Cerebellar nuclear complex (tissue), 1 donor: ENCODE results near the gene CSRNP2.
"Not testable (repeated sequence)": the region's sequence is repeated elsewhere in the genome, so short reads cannot be mapped to it uniquely, and the experiment has no call there.

Experiments
- DNase-seq, 2 experiments: peaks; one replicate each; lab custom pipeline; 2025; lab: John Stamatoyannopoulos, UW

Gene CSRNP2

DNA sequence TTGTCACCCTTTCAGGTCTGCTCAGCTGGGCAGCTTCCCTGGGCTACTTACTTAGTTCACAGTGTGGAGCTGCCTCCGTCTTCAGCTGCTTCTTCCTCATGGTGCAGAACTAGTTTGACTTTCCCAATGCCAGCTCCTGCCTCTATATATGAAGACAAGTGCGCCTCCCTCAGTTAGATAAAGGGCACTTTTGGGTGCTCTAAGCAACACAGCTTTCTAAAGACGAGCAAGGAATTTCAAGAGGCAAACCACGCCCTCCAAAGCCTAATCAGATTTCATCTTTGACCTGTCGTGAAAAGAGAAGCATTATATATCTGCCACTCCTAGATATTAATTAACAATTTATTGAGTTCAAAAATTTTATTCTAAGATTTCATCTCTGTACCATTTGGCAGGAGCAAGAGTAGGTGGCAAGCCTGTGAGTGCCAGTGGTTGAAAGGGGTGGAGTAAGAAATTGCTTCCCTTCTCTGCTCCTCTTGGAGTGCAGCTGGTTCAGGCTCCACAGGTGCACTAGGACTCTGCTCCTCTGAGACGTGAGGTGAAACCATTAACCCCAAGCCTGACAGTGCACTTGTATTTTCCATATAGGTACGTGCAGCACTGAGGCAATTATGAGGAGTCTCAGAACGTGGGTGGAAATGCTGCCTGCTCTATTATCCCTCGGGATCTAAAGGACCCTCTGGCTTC, 55.1 kb downstream of the CSRNP2 start:
- DNase-seq = no peak

GRCh38 chr12:51027342-51027835, 56.0 kb downstream of the CSRNP2 start:
- DNase-seq = no peak

DNA sequence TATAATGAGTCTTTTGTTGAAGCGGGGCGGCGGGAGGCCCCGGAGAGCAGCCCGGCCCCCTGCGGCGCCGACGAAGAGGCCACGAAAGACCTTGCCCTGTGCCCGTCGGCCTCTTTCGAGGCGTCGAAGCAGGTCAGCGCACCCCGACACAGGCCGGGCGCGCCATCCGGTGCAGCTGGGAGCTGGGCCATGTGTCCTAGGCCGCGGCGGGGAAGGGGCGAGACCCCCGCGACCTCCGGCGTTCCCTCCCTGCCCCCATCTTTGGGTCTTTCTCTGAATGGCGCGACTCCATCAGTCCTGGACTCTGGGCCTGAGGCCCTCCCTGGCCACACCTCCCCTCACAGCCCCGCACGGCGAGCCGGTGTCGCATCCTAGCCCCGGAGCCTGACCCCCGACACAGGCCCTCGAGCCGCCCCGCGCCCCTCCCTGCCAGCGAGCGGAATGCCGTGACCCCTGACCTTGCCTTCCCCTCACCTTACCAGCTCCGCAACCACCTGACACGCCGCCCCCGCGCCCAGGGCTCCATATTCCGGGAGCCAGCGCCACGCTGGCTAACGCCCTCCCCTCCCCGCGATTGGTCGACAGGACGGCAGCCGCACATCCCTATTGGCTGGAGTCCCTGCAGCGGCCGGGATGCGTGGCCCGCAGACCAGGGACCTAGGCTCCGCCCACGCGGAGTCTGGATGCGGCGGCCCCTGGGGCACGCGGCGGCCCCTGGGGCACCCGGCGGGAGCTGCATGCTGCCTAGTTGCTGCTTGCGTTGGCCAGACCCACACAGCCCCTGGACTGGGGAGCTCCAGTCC, 57.4 kb downstream of the CSRNP2 start, which contains the start of gene SLC11A2:
Gene SLC11A2 (minus strand): TSS at position 549 of the 803 bp plus-strand sequence. CDS start 15,656 bp downstream, outside the sequence.
- peak; percentile 56 to 82 for DNase-seq

DNA sequence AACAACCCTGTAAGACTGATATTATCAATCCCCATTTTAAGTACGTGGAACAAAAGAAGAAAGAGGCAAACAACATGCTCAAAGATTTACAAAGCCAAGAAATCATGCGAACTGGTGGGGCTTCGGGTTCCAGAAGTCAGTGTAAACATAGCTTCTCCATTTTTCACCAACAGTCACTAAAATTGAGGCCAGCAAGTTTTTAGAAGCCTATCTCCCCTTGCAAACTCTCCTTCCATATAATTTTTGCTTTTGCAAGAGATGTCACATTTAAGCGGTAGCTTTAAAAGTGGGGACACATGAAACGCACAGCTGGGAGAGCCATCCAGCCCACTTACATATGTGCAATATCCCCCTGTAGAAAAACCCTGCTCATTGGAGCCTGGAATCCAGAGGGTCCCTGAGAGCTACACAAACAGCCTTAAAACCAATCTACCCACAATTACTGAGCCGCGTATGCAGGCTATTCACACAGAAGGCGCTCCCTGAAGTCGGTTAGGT, 58.0 kb downstream of the CSRNP2 start:
- no peak for DNase-seq

DNA sequence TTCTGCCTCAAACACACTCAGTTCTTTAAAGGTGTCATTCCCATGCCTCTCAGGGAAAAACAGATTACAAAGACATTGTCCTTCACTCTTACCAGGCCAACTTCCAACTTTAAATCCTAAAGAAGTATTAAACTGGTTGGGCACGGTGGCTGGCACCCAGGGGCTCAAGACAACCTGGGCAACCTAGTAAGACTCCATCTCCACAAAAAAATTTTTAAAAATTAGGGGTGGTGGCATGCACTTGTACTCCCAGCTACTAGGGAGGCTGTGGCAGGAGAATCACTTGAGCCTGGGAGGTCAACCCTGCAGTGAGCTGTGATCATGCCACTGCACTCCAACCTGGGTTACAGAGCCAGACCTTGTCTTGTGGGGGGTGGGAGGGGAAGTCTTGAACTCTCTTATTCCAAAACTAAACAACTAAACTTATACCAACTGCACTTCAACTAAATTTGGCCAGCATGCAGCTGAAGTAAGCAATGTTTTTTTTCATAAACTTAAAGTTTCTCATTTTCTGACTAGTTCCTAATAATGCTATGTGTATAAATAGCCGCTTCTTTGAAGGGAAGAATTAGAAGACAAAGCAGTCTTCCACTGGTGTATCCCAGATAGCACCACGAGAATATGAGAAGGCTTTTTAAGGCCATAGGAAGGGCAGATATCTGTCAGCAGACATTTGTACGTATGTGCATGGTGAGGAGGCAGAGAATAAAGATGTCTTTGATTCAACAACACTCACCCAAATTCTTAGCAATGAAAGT, 59.6 kb downstream of the CSRNP2 start:
- no peak for DNase-seq

- DNase-seq = no peak
Observed at GRCh38 chr12:51021694-51022093, 61.7 kb downstream of the CSRNP2 start.

GRCh38 chr12:51020448-51021182, 62.8 kb downstream of the CSRNP2 start:
- no peak for DNase-seq

- no peak for DNase-seq
Observed at GRCh38 chr12:51019927-51020326, 63.5 kb downstream of the CSRNP2 start.

- DNase-seq = no peak
Observed at GRCh38 chr12:51018956-51019355, 64.4 kb downstream of the CSRNP2 start.

GRCh38 chr12:51017452-51017851, 65.9 kb downstream of the CSRNP2 start:
- no peak for DNase-seq

DNA sequence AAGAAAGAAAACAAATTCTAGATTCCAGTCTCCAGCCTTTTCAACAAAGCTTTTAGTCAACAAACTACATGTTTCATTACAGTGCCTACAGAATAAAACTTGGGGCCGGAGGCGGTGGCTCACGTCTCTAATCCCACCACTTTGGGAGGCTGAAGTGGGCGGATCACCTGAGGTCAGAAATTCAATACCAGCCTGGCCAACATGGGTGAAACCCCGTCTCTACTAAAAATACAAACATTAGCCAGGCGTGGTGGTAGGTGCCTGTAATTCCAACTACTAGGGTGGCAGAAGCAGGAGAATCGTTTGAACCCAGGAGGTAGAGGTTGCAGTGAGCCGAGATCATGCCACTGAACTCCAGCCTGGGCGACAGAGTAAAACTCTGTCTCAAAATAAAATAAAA, 68.9 kb downstream of the CSRNP2 start:
- DNase-seq = not testable (repeated sequence)

GRCh38 chr12:51013441-51013840, 70.0 kb downstream of the CSRNP2 start:
- DNase-seq = no peak

DNA sequence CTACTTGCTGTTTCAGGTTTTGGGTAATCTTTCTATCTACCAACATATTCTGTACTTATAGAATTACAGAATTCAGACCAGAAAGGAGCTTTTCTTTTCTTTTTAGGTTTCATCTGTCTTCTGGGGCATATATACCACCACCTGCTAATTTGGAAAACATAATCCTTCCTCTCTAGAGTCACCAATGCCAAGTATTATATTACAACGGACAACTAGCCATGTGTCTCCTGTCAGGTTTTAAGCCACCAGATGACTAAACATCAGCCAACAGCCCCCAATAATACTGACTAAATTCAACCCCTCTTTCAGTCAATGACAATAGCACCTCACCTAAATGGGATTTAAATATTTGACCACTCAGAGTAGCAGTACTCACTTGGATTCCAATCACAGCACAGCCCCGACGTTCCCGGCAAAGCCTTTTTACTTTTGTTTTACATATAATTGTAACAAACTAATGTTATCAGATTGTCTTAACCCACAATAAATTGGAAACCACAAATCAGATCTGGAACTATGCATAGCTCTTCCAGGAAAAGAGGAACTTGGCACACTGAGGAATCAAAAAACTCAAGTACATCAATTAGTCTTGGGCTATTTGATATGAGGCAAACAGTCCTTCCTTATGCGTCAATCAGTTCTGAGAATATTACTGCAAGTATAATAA, 70.7 kb downstream of the CSRNP2 start:
- no peak for DNase-seq

DNA sequence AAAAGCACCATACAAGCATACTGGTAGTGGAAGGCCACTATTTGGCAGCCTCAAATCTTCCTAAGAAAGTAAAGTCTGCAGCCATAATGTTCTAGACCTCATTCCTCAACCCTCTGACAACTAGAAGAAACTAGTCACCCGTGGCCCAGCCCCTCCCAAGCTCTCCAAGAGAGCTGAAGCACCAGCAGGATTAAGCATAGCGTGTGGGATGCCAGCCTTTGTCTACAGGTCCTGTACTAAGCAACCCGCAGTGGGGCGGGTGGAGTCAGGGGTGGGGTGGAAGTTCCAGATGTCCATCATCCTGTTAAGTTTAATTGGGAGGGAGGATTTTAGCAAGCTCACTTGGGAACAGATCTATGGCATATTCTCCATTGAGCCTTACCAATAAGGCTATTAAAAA, 71.4 kb downstream of the CSRNP2 start:
- no peak for DNase-seq
